Measurements from ENCODE around the gene AIP.
A peak's percentile ranks its signal among the peaks of the same experiment; 100 is the strongest.

AIP gene

DNA sequence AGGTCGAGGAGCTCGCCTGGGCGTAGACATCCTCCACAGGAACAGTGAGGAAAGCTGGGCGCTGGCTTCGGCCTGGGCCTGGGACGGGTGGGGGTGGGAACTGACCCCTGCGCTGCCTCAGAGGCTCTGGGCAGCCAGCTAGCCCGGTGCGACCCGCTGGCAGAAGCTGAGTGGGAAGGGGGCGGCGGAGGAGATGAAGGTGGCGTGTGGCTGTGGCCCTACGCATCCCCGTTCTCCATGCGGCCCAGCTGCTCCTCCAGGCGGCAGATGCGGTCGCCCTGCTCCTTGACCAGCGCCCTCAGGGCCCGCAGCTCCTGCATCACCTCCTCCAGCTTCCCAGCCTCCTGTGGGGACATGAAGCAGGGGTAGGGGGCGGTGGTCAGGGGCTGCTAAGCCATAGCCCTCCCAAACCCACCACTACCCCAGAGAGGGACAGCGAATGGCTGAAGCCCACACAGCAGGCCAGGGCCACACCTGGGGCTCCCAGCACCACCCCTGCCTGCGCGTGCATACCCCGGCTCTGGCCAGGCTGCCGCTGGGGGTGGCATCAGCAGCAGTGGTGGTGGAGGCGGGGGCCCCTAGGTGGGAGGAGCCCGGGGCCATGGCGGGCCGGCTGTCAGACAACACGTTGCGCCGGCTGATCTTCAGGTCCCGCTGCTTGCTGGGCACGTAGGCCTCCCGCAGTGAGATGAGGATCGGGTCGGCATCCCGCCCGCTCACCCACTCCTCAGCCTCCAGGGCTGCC is 44.5 kb upstream of the AIP start:
- Histone ChIP-seq H3K4me1 (ENCODE audit: control insufficient read depth in 1 of 2, insufficient read depth in 2 of 2, low read length in 2 of 2) (peaks cover 13 to 42% of the 10 kb centered on the region in 2 donors), H3K9ac (ENCODE audit: low read depth in 1 of 2, low read length in 2 of 2) (peak overlapping the region in 1 of 2 donors; percentile 48)

DNA sequence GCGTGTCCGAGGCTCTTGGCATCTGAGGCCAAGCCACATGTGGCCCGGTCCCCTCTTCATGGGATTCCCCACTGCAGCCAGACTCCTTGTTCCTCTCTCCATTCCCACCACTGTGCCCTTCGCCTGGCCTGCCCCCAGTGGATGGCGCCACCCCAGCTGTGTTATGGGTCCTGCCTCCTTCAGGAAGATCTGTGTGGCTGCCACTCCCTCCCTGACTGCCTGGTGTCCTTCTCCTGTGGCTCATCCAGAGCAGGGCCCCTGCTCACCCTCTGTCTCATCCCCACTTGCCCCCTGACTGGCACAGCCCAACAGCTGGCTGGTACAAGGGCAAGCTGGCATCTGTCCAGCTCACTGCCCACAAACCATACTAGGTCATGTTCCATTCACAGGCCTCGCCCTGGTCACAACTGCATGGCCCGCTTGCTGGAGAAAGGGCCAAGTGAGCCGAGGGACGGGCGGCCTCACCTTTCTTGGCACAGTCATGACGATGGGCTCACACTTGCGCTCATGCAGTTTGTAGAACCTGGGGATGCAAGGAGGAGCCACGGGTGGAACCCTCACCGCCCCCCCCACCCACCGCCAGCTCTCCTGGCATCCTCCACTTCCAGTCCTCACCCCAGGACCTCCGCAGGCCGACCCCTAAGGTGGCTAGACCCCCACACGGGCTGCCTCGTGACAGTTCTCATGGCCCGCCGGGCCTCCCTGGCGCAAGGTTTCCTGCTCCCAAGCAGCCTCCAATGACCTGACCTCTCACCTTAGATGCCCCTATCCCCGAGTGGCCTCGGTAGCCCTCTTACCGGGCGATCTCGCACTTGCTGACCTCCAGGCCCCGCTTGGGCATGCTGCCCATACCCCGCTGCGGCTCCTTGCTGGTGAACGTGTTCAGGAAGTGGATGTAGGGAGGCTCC is 43.3 kb upstream of the AIP start:
- H3K27me3 ChIP-seq (ENCODE audit: control insufficient read depth in 1 of 2, insufficient read depth in 2 of 2, low read length in 2 of 2), result no peaks in the 10 kb centered on the region
- peaks cover 8 to 46% of the 10 kb centered on the region in 2 donors for H3K36me3 ChIP-seq (ENCODE audit: control insufficient read depth in 1 of 2, insufficient read depth in 2 of 2, low read length in 2 of 2)
- no peak overlapping the region for H3K4me3 ChIP-seq (ENCODE audit: low read depth in 1 of 2, low read length in 2 of 2)
- peaks cover 13 to 46% of the 10 kb centered on the region in 2 donors for H3K4me1 ChIP-seq (ENCODE audit: control insufficient read depth in 1 of 2, insufficient read depth in 2 of 2, low read length in 2 of 2)
- H3K9me3 ChIP-seq (ENCODE audit: control insufficient read depth in 1 of 2, low read length in 2 of 2), result no peaks in the 10 kb centered on the region
- H3K27ac ChIP-seq (ENCODE audit: low read depth, low read length), result no peak overlapping the region
- no peak overlapping the region for H3K9ac ChIP-seq (ENCODE audit: low read depth in 1 of 2, low read length in 2 of 2)

More for the DNA sequence above, 44.5 kb upstream of the AIP start:
- peaks cover 20 to 58% of the 10 kb centered on the region in 2 donors for H3K36me3 ChIP-seq (ENCODE audit: control insufficient read depth in 1 of 2, insufficient read depth in 2 of 2, low read length in 2 of 2)
- H3K27ac ChIP-seq (ENCODE audit: low read depth, low read length), result peak overlapping the region; percentile 20
- no peaks in the 10 kb centered on the region for H3K27me3 ChIP-seq (ENCODE audit: control insufficient read depth in 1 of 2, insufficient read depth in 2 of 2, low read length in 2 of 2)
- H3K9me3 ChIP-seq (ENCODE audit: control insufficient read depth in 1 of 2, low read length in 2 of 2), result no peaks in the 10 kb centered on the region
- peak overlapping the region; percentile 58 to 68 for H3K4me3 ChIP-seq (ENCODE audit: low read depth in 1 of 2, low read length in 2 of 2)

DNA sequence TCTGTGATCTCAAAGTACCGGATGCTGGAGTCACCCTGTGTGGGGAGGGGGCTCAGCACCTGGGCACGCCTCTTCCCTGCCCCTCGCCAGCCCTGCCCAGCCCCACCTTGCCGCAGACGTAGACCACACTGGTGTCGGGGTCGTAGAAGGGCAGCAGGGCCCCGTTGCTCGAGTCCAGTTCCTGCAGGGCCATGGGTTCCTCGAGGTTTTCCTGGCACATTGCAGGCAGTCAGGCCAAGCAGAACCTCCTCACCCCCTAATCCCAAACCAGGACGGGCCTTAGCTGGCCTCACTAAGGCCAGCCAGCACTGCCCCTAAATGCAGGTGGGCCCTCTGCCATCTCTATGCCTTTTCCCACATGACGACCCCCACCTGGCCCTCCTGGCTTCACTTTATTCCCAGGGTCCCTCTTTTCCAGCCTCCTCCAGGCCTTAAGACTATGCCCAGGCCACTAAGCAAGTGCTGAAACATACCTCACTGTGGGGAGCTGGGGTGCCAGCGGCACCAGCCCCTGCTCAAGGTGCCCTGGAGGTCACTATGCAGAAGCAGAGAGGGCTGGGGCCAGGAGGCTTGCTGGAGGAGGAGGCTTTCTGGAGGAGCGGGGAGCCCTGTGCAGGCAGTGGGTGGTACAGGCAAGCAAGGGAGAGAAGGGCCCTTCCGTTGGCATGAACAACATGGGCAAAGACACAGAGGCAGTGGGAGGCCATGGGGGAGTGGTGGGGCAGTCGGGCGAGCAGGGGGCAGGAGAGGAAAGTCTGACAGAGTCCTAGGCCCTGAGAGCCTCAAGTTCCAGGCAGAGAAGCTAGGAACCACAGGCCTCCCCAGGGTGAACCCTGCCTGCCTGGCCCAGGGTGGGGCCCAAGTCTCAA is 42.4 kb upstream of the AIP start:
- no peak overlapping the region for H3K27ac ChIP-seq (ENCODE audit: low read depth, low read length)
- H3K4me3 ChIP-seq (ENCODE audit: low read depth in 1 of 2, low read length in 2 of 2), result no peak overlapping the region
- H3K36me3 ChIP-seq (ENCODE audit: control insufficient read depth in 1 of 2, insufficient read depth in 2 of 2, low read length in 2 of 2), result peaks cover 6 to 37% of the 10 kb centered on the region in 2 donors
- H3K9ac ChIP-seq (ENCODE audit: low read depth in 1 of 2, low read length in 2 of 2), result no peak overlapping the region
- no peaks in the 10 kb centered on the region for H3K27me3 ChIP-seq (ENCODE audit: control insufficient read depth in 1 of 2, insufficient read depth in 2 of 2, low read length in 2 of 2)
- no peaks in the 10 kb centered on the region for H3K9me3 ChIP-seq (ENCODE audit: control insufficient read depth in 1 of 2, low read length in 2 of 2)
- peaks cover 21 to 44% of the 10 kb centered on the region in 2 donors for H3K4me1 ChIP-seq (ENCODE audit: control insufficient read depth in 1 of 2, insufficient read depth in 2 of 2, low read length in 2 of 2)

DNA sequence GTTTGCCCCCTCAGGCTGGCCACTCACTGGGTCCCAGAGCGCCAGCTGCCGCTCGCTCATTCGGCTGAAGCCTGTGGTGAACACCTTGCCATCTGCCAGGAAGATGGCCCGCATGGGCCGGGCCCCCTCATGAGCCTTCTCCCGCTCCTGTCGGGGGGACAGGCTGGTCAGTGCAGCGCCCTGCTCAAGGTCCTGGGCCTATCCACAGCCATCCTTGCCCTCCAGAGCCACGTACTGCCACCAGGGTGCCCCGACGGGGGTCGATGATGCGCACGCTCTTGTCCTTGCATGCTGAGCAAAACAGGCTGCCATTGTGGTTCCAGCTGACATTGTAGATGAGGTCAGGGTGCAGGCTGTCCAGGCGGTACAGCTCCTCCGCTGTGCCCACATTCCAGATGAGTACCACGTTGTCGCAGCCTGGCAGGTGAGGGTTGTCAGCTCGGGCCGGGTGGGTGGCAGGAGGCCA is 41.7 kb upstream of the AIP start:
- Histone ChIP-seq H3K9me3 (ENCODE audit: control insufficient read depth in 1 of 2, low read length in 2 of 2) (no peaks in the 10 kb centered on the region), H3K27me3 (ENCODE audit: control insufficient read depth in 1 of 2, insufficient read depth in 2 of 2, low read length in 2 of 2) (no peaks in the 10 kb centered on the region), H3K9ac (ENCODE audit: low read depth in 1 of 2, low read length in 2 of 2) (no peak overlapping the region), H3K27ac (ENCODE audit: low read depth, low read length) (no peak overlapping the region), H3K36me3 (ENCODE audit: control insufficient read depth in 1 of 2, insufficient read depth in 2 of 2, low read length in 2 of 2) (peaks cover 4 to 32% of the 10 kb centered on the region in 2 donors), H3K4me3 (ENCODE audit: low read depth in 1 of 2, low read length in 2 of 2) (no peak overlapping the region), H3K4me1 (ENCODE audit: control insufficient read depth in 1 of 2, insufficient read depth in 2 of 2, low read length in 2 of 2) (peaks cover 21 to 38% of the 10 kb centered on the region in 2 donors)

DNA sequence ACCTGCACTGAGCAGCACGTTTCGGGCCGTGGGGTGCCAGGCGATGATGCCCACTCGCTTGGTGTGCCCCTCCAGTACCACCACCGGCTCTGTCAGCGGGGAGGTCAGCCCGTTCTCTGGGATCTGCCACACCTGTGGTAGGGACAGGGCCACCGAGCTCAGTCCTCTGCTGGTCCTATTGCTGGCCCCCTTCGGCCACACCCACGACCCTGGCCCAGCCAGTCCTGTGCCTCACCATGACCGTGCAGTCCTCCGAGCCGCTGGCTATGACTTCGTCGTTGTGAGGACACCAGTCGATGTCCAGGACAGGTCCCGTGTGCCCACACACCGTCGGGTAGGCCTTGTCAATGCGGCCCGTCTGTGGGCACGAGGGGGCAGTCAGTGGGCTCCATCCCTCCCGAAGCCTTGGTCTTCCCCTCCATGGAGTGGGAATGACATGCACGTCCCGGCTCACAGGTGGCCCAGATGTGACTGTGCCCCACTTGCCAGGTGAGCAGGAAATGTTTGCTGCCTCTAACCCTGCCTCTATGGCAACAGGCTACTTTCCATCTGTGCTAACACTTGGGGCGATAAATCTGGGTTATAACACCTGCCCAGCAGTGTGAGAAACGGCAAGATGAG is 41.0 kb upstream of the AIP start:
- Histone ChIP-seq H3K9ac (ENCODE audit: low read depth in 1 of 2, low read length in 2 of 2) (peak overlapping the region; percentile 74 to 92), H3K27ac (ENCODE audit: low read depth, low read length) (no peak overlapping the region)

DNA sequence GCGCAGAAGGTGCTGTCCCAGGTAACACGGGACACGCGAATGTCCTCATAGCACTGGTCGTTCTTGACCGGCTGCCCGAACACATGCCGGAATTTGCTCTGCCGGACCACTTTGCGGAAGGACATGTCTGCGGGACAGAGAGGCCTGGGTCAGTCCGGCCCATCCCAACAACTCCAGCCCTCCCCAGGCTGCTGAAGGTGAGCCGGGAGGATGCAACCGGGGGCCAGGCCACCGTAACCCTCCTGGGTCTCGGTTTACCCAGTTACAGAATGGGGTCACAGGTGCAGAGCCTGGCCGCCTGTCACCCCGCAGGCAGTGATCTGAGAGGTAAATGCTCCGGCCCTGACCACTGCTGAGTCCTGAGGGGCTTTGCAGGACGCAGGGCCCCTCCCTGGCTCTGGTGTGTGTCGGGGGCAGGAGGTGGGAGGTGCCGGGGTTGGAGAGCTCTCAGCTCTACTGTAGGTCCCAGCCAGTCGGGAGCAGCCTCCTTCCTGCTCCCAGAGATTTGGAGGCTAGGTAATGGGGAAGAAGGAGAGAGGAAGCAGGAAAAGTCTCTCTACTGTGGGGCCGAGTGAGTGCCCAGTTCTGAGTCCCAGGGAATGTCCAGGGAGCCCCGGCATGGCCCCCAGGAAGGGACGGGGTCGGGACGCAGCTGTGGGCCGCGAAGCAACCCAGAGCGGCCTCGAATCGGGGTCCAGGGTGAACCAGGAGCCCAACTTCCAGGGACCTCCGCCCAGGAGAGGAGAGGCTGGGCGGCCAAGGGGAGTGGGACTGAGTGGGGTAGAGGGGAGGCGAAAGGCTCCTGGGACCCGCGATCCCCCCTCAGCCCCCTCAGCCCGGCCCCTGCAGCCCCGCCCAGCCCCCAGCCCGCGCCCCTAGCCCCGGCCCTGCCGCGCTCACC is 40.1 kb upstream of the AIP start:
- H3K9ac ChIP-seq (ENCODE audit: low read depth in 1 of 2, low read length in 2 of 2), result peak overlapping the region; percentile 74 to 92
- no peaks in the 10 kb centered on the region for H3K27me3 ChIP-seq (ENCODE audit: control insufficient read depth in 1 of 2, insufficient read depth in 2 of 2, low read length in 2 of 2)
- H3K36me3 ChIP-seq (ENCODE audit: control insufficient read depth in 1 of 2, insufficient read depth in 2 of 2, low read length in 2 of 2), result peaks cover 4 to 26% of the 10 kb centered on the region in 2 donors
- H3K27ac ChIP-seq (ENCODE audit: low read depth, low read length), result peak overlapping the region; percentile 84
- H3K9me3 ChIP-seq (ENCODE audit: control insufficient read depth in 1 of 2, low read length in 2 of 2), result no peaks in the 10 kb centered on the region
- H3K4me3 ChIP-seq (ENCODE audit: low read depth in 1 of 2, low read length in 2 of 2), result peak overlapping the region; percentile 79 to 85
- peaks cover 21 to 34% of the 10 kb centered on the region in 2 donors for H3K4me1 ChIP-seq (ENCODE audit: control insufficient read depth in 1 of 2, insufficient read depth in 2 of 2, low read length in 2 of 2)

More for the DNA sequence above, 41.0 kb upstream of the AIP start:
- H3K27me3 ChIP-seq (ENCODE audit: control insufficient read depth in 1 of 2, insufficient read depth in 2 of 2, low read length in 2 of 2), result no peaks in the 10 kb centered on the region
- H3K9me3 ChIP-seq (ENCODE audit: control insufficient read depth in 1 of 2, low read length in 2 of 2), result no peaks in the 10 kb centered on the region
- peak overlapping the region; percentile 79 to 85 for H3K4me3 ChIP-seq (ENCODE audit: low read depth in 1 of 2, low read length in 2 of 2)
- peaks cover 4 to 32% of the 10 kb centered on the region in 2 donors for H3K36me3 ChIP-seq (ENCODE audit: control insufficient read depth in 1 of 2, insufficient read depth in 2 of 2, low read length in 2 of 2)
- peaks cover 21 to 33% of the 10 kb centered on the region in 2 donors for H3K4me1 ChIP-seq (ENCODE audit: control insufficient read depth in 1 of 2, insufficient read depth in 2 of 2, low read length in 2 of 2)

DNA sequence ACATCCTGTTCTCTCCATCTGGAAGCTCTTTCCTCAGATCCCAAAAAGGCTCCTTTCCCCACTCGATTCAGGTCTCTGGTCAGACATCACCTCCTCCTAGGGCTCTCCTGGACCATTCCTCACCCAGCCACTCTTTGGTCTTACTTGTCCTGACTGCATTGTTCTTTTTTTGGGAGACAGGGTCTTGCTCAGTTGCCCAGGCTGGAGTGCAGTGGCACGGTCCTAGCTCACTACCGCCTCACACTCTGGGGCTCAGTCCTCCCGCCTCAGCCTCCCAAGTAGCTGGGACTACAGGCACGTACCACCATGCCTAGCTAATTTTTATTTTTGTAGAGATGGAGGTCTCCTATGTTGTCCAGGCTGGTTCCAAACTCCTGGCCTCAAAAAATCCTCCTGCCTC is 37.3 kb upstream of the AIP start:
- Histone ChIP-seq H3K9me3 (ENCODE audit: control insufficient read depth in 1 of 2, low read length in 2 of 2) (no peaks in the 10 kb centered on the region), H3K27me3 (ENCODE audit: control insufficient read depth in 1 of 2, insufficient read depth in 2 of 2, low read length in 2 of 2) (no peaks in the 10 kb centered on the region), H3K36me3 (ENCODE audit: control insufficient read depth in 1 of 2, insufficient read depth in 2 of 2, low read length in 2 of 2) (peaks cover 4 to 11% of the 10 kb centered on the region in 2 donors), H3K4me3 (ENCODE audit: low read depth in 1 of 2, low read length in 2 of 2) (no peak overlapping the region), H3K4me1 (ENCODE audit: control insufficient read depth in 1 of 2, insufficient read depth in 2 of 2, low read length in 2 of 2) (peaks cover 16 to 37% of the 10 kb centered on the region in 2 donors), H3K9ac (ENCODE audit: low read depth in 1 of 2, low read length in 2 of 2) (no peak overlapping the region), H3K27ac (ENCODE audit: low read depth, low read length) (no peak overlapping the region)

DNA sequence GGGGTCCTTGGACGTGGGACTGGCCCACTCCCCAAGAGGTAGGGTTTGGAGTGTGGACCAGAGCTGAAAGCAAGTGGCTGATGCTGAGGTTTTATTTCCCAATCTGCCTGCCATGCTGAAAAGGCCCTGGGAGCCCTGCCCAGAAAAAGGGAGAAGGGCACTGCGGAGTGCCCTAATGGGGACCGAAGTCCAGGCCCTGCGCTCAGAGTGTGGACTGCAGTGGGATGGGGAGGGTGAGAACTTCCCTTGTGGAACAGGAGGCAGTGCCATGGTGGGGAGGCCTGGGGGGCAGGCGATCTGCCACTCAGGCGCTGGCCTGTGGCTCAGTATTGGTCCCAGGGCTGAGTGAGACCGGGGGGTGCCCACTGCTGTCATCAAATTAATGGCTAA is 34.6 kb upstream of the AIP start:
- H3K9me3 ChIP-seq (ENCODE audit: control insufficient read depth in 1 of 2, low read length in 2 of 2), result no peaks in the 10 kb centered on the region
- peak overlapping the region in 1 of 2 donors; percentile 25 for H3K9ac ChIP-seq (ENCODE audit: low read depth in 1 of 2, low read length in 2 of 2)
- no peaks in the 10 kb centered on the region for H3K36me3 ChIP-seq (ENCODE audit: control insufficient read depth in 1 of 2, insufficient read depth in 2 of 2, low read length in 2 of 2)
- no peak overlapping the region for H3K4me3 ChIP-seq (ENCODE audit: low read depth in 1 of 2, low read length in 2 of 2)
- H3K27ac ChIP-seq (ENCODE audit: low read depth, low read length), result no peak overlapping the region
- no peaks in the 10 kb centered on the region for H3K27me3 ChIP-seq (ENCODE audit: control insufficient read depth in 1 of 2, insufficient read depth in 2 of 2, low read length in 2 of 2)
- peaks cover 8 to 31% of the 10 kb centered on the region in 2 donors for H3K4me1 ChIP-seq (ENCODE audit: control insufficient read depth in 1 of 2, insufficient read depth in 2 of 2, low read length in 2 of 2)
